WTC11 (cell line): Measurements from ENCODE around the gene NIPAL4. TPM values are rescaled to one million over a fixed set of nuclear protein-coding genes. Genes with fewer than 3 reads are reported as not detected.
A peak's percentile ranks its signal among the peaks of the same experiment; 100 is the strongest.

Experiments used
- ATAC-seq: fragments of 200-7000 bp; cut with Tn5 transposase; 2 replicates; pipeline ENCODE4 v1.10.0; 2021; ENCODE audit warnings: mild to moderate bottlenecking, moderate library complexity
- CTCF ChIA-PET: fragments of 300-600 bp; sonication (Branson Sonifier 250); formaldehyde crosslinking; loops from one replicate; lab custom pipeline; 2021; ENCODE audit warnings: antibody characterized with exemption; lab: Charles Lee
- POLR2A ChIA-PET: fragments of 350-600 bp; sonication (Branson Sonifier 250); formaldehyde crosslinking; loops from one replicate; lab custom pipeline; 2021; ENCODE audit warnings: antibody characterized with exemption; lab: Charles Lee
- DNase-seq: peaks from one replicate; pipeline ENCODE4 v3.0.0; 2021; ENCODE audit warnings: low spot score
- H3K27ac Mint-ChIP-seq: 2 replicates; pipeline ENCODE4 v1.8.0; 2021; ENCODE audit warnings: mixed read lengths
- H3K27me3 Mint-ChIP-seq: 2 replicates; pipeline ENCODE4 v1.8.0; 2021; ENCODE audit warnings: low read depth, mild to moderate bottlenecking, moderate library complexity, mixed read lengths
- H3K36me3 Mint-ChIP-seq: 2 replicates; pipeline ENCODE4 v1.8.0; 2021; ENCODE audit warnings: mixed read lengths
- H3K4me1 Mint-ChIP-seq: 2 replicates; pipeline ENCODE4 v1.8.0; 2022; ENCODE audit warnings: mixed read lengths
- H3K4me3 Mint-ChIP-seq: 2 replicates; pipeline ENCODE4 v1.8.0; 2021; ENCODE audit warnings: mild to moderate bottlenecking, moderate library complexity, mixed read lengths
- H3K9me3 Mint-ChIP-seq: 2 replicates; pipeline ENCODE4 v1.8.0; 2021; ENCODE audit warnings: mixed read lengths
- AFF4 ChIP-seq: sonication (generic); formaldehyde crosslinking; IDR thresholded peaks from 2 replicates; pipeline ENCODE4 v1.8.1; 2023; ENCODE audit warnings: mild to moderate bottlenecking, missing genetic modification reagents, borderline replicate concordance
- AR ChIP-seq: fragments of 250-450 bp; sonication (Bioruptor Pico); IDR thresholded peaks from 2 replicates; pipeline ENCODE4 v1.9.0; 2021; ENCODE audit warnings: mild to moderate bottlenecking
- ATF1 ChIP-seq: sonication (generic); formaldehyde crosslinking; IDR thresholded peaks from 2 replicates; pipeline ENCODE4 v1.8.1; 2023; ENCODE audit warnings: mild to moderate bottlenecking, moderate library complexity, missing genetic modification reagents
- CREM ChIP-seq: sonication (generic); formaldehyde crosslinking; IDR thresholded peaks from 2 replicates; pipeline ENCODE4 v1.8.1; 2022; ENCODE audit warnings: mild to moderate bottlenecking, missing genetic modification reagents, moderate library complexity
- HMGA2 ChIP-seq: fragments of 250-450 bp; sonication (Bioruptor Pico); IDR thresholded peaks from 2 replicates; pipeline ENCODE4 v1.4.0; 2021; ENCODE audit warnings: mild to moderate bottlenecking, moderate library complexity
- SMAD3 ChIP-seq: sonication (generic); formaldehyde crosslinking; IDR thresholded peaks from 2 replicates; pipeline ENCODE4 v1.8.0; 2022; ENCODE audit warnings: missing genetic modification reagents, mild to moderate bottlenecking, borderline replicate concordance
- TCF7 ChIP-seq: sonication (generic); formaldehyde crosslinking; IDR thresholded peaks from 2 replicates; pipeline ENCODE4 v1.8.0; 2022; ENCODE audit warnings: mild to moderate bottlenecking, low read depth, missing genetic modification reagents, moderate library complexity
- TEAD4 ChIP-seq: sonication (generic); formaldehyde crosslinking; IDR thresholded peaks from 2 replicates; pipeline ENCODE4 v1.8.0; 2022; ENCODE audit warnings: mild to moderate bottlenecking, missing genetic modification reagents
- ZMAT4 ChIP-seq: fragments of 250-450 bp; sonication (Bioruptor Pico); IDR thresholded peaks from 2 replicates; pipeline ENCODE4 v1.9.0; 2021; ENCODE audit warnings: mild to moderate bottlenecking
- ZNF219 ChIP-seq: sonication (generic); formaldehyde crosslinking; IDR thresholded peaks from 2 replicates; pipeline ENCODE4 v1.8.0; 2023; ENCODE audit warnings: missing genetic modification reagents, mild to moderate bottlenecking, borderline replicate concordance
- ZNF317 ChIP-seq: sonication (generic); formaldehyde crosslinking; IDR thresholded peaks from 2 replicates; pipeline ENCODE4 v1.8.1; 2023; ENCODE audit warnings: low read depth, mild to moderate bottlenecking, moderate library complexity, missing genetic modification reagents, borderline replicate concordance
- ZNF423 ChIP-seq: fragments of 250-450 bp; sonication (Bioruptor Pico); IDR thresholded peaks from 2 replicates; pipeline ENCODE4 v2.1.2; 2022; ENCODE audit warnings: mild to moderate bottlenecking, moderate library complexity
- total RNA-seq: library from RNA; stranded (reverse); gene quantifications from 3 replicates; pipeline ENCODE4 v1.2.3, GENCODE V29; 2021
- TF ChIP-seq, protein P1 (sequence below): sonication (generic); formaldehyde crosslinking; IDR thresholded peaks from 2 replicates; pipeline ENCODE4 v1.8.0; 2023; ENCODE audit warnings: missing genetic modification reagents
- TF ChIP-seq, protein P2 (sequence below): sonication (generic); formaldehyde crosslinking; conservative IDR thresholded peaks from 2 replicates; pipeline ENCODE4 v1.8.1; 2022; ENCODE audit warnings: mild to moderate bottlenecking, missing genetic modification reagents

Gene NIPAL4
- total RNA-seq, 1 experiment from 2014 or later = not detected

GRCh38 chr5:157478726-157479125 is 18.7 kb downstream of the NIPAL4 start:
- H3K36me3 Mint-ChIP-seq = peaks cover 4% of the 10 kb centered on the region

More at GRCh38 chr5:157478726-157479125, 18.7 kb downstream of the NIPAL4 start:
- ChIA-PET POLR2A (no interaction called here), CTCF (interaction anchor here (0.7 to 2.3 kb wide), 9 partner anchors 13 to 265 kb away, joined by 3 to 10 read pairs (median 4); partner anchors contain the start of gene LSM11)
- peaks cover 3% of the 10 kb centered on the region; the same call in 1 of the 2 replicates for H3K9me3 Mint-ChIP-seq
- peaks cover 20% of the 10 kb centered on the region for H3K4me1 Mint-ChIP-seq
- peak; percentile 33 for ATAC-seq
- TF ChIP-seq ZMAT4 (CRISPR knock-in tag) (no peak), ZNF317 (no peak), HMGA2 (CRISPR knock-in tag) (no peak), CREM (CRISPR knock-in tag) (no peak), TCF7 (CRISPR knock-in tag) (no peak), ZNF219 (CRISPR knock-in tag) (no peak), TEAD4 (CRISPR knock-in tag) (no peak), ZNF423 (CRISPR knock-in tag) (no peak), AFF4 (CRISPR knock-in tag) (no peak), ATF1 (CRISPR knock-in tag) (no peak), AR (no peak), SMAD3 (no peak)
- TF ChIP-seq, protein P1, sequence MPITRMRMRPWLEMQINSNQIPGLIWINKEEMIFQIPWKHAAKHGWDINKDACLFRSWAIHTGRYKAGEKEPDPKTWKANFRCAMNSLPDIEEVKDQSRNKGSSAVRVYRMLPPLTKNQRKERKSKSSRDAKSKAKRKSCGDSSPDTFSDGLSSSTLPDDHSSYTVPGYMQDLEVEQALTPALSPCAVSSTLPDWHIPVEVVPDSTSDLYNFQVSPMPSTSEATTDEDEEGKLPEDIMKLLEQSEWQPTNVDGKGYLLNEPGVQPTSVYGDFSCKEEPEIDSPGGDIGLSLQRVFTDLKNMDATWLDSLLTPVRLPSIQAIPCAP (CRISPR knock-in tag) = no peak
- TF ChIP-seq, protein P2, sequence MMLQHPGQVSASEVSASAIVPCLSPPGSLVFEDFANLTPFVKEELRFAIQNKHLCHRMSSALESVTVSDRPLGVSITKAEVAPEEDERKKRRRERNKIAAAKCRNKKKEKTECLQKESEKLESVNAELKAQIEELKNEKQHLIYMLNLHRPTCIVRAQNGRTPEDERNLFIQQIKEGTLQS (CRISPR knock-in tag) = no peak
- 0 out of 2 replicates have a peak overlapping the region, but pooled peaks have one; percentile 60 for H3K27ac Mint-ChIP-seq
- DNase-seq = no peak
- H3K4me3 Mint-ChIP-seq = no peak overlapping the region
- H3K27me3 Mint-ChIP-seq = no peaks in the 10 kb centered on the region
